Suprapubic skin (tissue), 4 donors: ENCODE measurements around the gene C2orf42. TPM values are rescaled to one million over a fixed set of nuclear protein-coding genes. Genes with fewer than 3 reads are reported as not detected.
A peak's percentile ranks its signal among the peaks of the same experiment; 100 is the strongest.

Source experiments
- DNase-seq, 2 donors: peaks; one replicate each; pipeline ENCODE4 v3.0.0-alpha.2; 2019; ENCODE audit warnings: low spot score in 2 of 2
- H3K27ac ChIP-seq: fragments of 200-600 bp; sonication (generic); one replicate; pipeline ENCODE4 v1.5.1; 2019
- H3K27me3 ChIP-seq: fragments of 200-600 bp; sonication (generic); one replicate; pipeline ENCODE4 v1.5.1; 2019
- H3K36me3 ChIP-seq: fragments of 200-600 bp; sonication (generic); one replicate; pipeline ENCODE4 v1.5.1; 2019
- H3K4me1 ChIP-seq: fragments of 200-600 bp; sonication (generic); one replicate; pipeline ENCODE4 v1.5.1; 2019
- H3K4me3 ChIP-seq: fragments of 200-600 bp; sonication (generic); one replicate; pipeline ENCODE4 v1.5.1; 2019; ENCODE audit warnings: mild to moderate bottlenecking
- H3K9me3 ChIP-seq: fragments of 200-600 bp; sonication (generic); one replicate; pipeline ENCODE4 v1.5.1; 2019
- EP300 ChIP-seq: sonication (generic); formaldehyde crosslinking; IDR thresholded peaks from one replicate; pipeline ENCODE4 v1.6.1; 2017; ENCODE audit warnings: antibody characterized with exemption
- POLR2A ChIP-seq, 2 donors: fragments of 450-650 bp; IDR thresholded peaks; one replicate each; pipeline ENCODE4 v1.6.1; 2017; ENCODE audit warnings: antibody characterized with exemption in 2 of 2, mild to moderate bottlenecking in 2 of 2, moderate library complexity in 2 of 2
- POLR2AphosphoS5 ChIP-seq, 3 donors: sonication (generic); formaldehyde crosslinking; IDR thresholded peaks; one replicate each; pipeline ENCODE4 v1.6.1; 2017; ENCODE audit warnings: antibody characterized with exemption in 3 of 3
- WGBS: methylation state at CpG from one replicate; pipeline ENCODE4 v1.1.5; 2018; 5-methylcytosine and 5-hydroxymethylcytosine counted together
- total RNA-seq, 4 donors: library from RNA; depleted of rRNA; stranded (reverse); fragments of >200 nt; gene quantifications; one replicate each; pipeline ENCODE4 v1.1.0, GENCODE V29; 2016
- TF ChIP-seq, protein P1 (sequence below), 2 donors: fragments of 200-600 bp in 1 of 2; fragments of 450-650 bp in 1 of 2; sonication (generic) in 1 of 2; IDR thresholded peaks; one replicate each; pipeline ENCODE4 v1.5.1; 2016 to 2019; ENCODE audit warnings: antibody characterized with exemption in 2 of 2, mild to moderate bottlenecking in 1 of 2, moderate library complexity in 1 of 2

Gene C2orf42
- total RNA-seq, 4 donors from 2014 or later = 12.4 to 21.6 (median 15.3) TPM

DNA sequence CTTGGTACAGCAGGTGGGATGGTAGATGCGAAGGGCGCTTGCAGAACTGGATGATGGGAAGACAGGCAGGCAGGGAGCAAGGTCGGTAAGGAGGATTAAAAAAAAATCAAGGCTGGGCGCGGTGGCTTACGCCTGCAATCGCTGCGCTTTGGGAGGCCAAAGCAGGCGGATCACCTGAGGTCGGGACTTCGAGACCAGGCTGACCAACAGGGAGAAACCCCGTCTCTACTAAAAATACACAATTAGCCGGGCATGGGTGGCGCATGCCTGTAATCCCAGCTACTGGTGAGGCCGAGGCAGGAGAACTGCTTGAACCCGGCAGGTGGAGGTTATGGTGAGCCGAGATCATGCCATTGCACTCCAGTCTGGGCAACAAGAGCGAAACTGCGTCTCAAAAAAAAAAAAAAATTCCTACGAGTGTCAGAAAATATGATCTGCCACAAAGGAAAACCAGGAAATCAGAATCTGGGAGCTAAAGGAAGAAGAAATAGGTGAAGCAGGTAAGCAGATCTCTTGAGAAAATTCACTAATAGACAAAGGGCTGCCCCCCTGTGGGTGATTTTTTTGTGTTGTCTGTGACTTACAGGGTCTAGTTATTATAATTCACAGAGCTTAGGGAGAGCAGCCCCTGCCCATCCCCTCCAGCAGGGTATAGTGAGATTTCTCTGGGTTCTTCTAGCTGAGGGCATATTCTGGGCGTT is 46.2 kb downstream of the C2orf42 start:
- WGBS = 88% methylated on average over 21 of the region's 21 CpGs
- no peak for DNase-seq

DNA sequence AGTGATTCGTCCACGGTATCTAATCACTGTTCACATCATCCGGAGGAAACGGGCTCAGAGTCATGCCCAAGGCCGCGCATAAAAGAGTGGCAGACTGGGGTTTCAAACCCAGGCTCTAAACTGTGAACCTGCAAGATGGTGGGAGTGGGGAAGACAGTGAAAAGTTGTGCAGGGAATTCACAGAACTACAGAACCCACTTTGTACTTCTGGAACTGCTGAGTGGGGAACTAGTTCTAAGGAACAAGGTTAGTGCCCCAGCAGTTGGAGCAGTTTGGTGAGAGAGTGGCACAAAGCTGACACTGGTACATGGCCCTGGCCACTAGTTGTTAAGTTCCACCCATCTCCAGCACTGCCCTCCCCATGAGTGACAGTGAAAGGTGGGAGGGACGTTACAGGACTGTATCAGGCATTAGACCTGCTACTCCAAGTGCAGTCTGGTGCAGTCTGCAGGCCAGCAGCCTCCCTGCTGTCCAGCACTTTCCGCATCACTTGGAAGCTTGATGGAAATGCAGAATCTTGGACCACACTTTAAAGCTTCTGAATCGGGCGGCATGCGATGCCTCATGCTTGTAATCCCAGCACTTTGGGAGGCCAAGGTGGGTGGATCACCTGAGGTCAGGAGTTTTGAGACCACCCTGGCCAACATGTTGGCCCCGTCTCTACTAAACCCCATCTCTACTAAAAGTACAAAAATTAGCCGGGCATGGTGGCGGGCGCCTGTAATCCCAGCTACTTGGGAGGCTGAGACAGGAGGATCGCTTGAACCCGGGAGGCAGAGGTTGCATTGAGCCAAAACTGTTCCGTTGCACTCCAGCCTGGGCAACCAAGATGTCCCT is 47.3 kb downstream of the C2orf42 start:
- TF ChIP-seq POLR2AphosphoS5 (IDR thresholded peaks at IDR 0.05) = no peak
- TF ChIP-seq, protein P1, sequence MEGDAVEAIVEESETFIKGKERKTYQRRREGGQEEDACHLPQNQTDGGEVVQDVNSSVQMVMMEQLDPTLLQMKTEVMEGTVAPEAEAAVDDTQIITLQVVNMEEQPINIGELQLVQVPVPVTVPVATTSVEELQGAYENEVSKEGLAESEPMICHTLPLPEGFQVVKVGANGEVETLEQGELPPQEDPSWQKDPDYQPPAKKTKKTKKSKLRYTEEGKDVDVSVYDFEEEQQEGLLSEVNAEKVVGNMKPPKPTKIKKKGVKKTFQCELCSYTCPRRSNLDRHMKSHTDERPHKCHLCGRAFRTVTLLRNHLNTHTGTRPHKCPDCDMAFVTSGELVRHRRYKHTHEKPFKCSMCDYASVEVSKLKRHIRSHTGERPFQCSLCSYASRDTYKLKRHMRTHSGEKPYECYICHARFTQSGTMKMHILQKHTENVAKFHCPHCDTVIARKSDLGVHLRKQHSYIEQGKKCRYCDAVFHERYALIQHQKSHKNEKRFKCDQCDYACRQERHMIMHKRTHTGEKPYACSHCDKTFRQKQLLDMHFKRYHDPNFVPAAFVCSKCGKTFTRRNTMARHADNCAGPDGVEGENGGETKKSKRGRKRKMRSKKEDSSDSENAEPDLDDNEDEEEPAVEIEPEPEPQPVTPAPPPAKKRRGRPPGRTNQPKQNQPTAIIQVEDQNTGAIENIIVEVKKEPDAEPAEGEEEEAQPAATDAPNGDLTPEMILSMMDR (IDR thresholded peaks at IDR 0.05) = no peak
- TF ChIP-seq EP300 = no peak
- no peak for TF ChIP-seq POLR2A (IDR thresholded peaks at IDR 0.05)
- Histone ChIP-seq H3K9me3 (no peaks in the 10 kb centered on the region), H3K4me1 (peaks cover 43% of the 10 kb centered on the region), H3K36me3 (no peaks in the 10 kb centered on the region), H3K27ac (peak overlapping the region; percentile 95), H3K4me3 (peak overlapping the region; percentile 64), H3K27me3 (no peaks in the 10 kb centered on the region)
- DNase-seq = no peak
- 62% methylated on average over 17 of the region's 18 CpGs for WGBS

More for the DNA sequence above, 46.2 kb downstream of the C2orf42 start:
- Histone ChIP-seq H3K27me3 (no peaks in the 10 kb centered on the region), H3K36me3 (no peaks in the 10 kb centered on the region), H3K9me3 (no peaks in the 10 kb centered on the region), H3K4me3 (no peak overlapping the region), H3K4me1 (peaks cover 43% of the 10 kb centered on the region), H3K27ac (no peak overlapping the region)
- TF ChIP-seq POLR2AphosphoS5 (IDR thresholded peaks at IDR 0.05) (no peak), POLR2A (IDR thresholded peaks at IDR 0.05) (no peak), EP300 (no peak)
- TF ChIP-seq, protein P1 (IDR thresholded peaks at IDR 0.05) = no peak

DNA sequence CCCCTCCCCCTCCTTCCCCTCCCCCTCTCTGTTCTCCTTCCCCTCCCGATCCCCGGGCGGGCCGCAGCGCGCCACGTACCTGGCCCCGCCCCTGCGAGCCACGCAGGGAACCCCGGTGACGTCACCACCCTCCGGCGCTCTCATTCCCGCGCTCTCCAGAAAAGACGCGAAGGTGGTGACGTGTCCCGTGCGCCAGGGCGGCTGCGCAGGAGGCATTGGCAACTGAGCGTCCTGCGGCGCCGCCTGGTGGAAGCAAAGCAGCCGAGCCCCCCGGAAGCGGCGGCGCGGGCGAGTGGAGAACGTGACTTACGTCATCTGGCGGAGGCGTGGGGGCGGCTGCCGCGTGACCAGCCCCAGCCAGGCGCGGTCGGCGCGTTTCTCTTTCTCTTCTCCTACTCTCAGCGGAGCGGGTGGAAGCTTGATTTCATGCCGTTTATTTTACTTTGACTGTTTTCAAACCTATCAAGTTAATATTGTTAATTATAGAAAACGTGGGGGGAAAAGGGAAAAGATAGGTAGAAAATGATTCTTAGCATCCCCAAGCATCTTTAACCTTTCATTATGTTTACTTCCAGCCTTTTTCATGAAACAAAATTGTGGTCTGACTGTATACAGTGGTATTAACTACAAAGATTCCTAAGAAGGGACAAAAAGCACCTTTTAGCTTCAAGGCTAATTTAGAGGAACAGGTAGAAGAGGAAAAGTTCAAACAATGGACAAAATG is 48.1 kb downstream of the C2orf42 start:
- WGBS = 2% methylated on average over 26 of the region's 50 CpGs
- peaks cover 43% of the 10 kb centered on the region for H3K4me1 ChIP-seq
- H3K9me3 ChIP-seq = no peaks in the 10 kb centered on the region
- no peaks in the 10 kb centered on the region for H3K27me3 ChIP-seq
- no peaks in the 10 kb centered on the region for H3K36me3 ChIP-seq
- peak overlapping the region; percentile 100 for H3K27ac ChIP-seq
- peak; percentile 99 to 100 for DNase-seq
- H3K4me3 ChIP-seq = peak overlapping the region; percentile 64
- TF ChIP-seq EP300 (no peak), POLR2AphosphoS5 (IDR thresholded peaks at IDR 0.05) (peak; percentile 96 to 100 (median 99)), POLR2A (IDR thresholded peaks at IDR 0.05) (peak; percentile 76 to 90)
- TF ChIP-seq, protein P1 (IDR thresholded peaks at IDR 0.05) = peak; percentile 97 to 98

DNA sequence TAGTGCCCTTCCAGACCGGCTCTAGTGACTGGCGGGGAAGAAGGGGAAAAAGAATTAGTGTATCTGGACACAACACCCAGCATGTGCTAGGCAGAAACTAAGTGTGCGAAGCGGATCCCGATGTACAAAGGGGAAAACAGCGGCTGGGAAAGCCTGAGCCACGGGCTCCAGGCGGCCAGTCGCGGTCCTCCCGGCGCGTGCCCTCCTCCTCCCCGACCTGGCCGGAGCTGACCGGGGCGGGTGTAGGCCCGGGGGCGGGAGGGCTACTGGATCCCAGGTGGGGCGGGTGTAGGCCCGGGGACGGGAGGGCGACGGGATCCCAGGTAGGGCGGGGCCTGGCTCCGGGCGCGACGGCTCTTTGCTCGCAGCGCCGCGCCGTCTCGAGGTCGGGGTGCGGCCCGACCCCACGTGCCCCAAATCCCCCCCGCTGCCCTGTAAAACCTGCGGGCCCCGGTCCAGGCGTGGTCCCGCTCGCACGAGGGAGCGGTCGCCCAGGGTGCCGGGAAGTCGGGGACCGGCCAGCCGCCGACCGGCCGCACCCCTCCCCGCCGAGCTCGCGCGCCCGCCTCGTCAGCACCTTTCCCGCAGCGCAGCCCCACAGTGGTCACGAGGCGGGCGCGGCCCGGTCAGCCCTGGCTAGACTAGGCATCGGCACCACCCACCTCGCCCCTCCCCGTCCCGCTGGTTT is 48.8 kb downstream of the C2orf42 start:
- DNase-seq = peak in 1 of 2 donors; percentile 90

More for the DNA sequence above, 48.8 kb downstream of the C2orf42 start:
- H3K4me1 ChIP-seq = peaks cover 43% of the 10 kb centered on the region
- H3K9me3 ChIP-seq = no peaks in the 10 kb centered on the region
- peak overlapping the region; percentile 100 for H3K27ac ChIP-seq
- 0% methylated on average over 31 of the region's 73 CpGs for WGBS
- TF ChIP-seq POLR2AphosphoS5 (IDR thresholded peaks at IDR 0.05) = peak in 1 of 3 donors; percentile 4
- peak; percentile 53 to 95 for TF ChIP-seq POLR2A (IDR thresholded peaks at IDR 0.05)
- TF ChIP-seq, protein P1 (IDR thresholded peaks at IDR 0.05) = no peak
- TF ChIP-seq EP300 = no peak
- H3K36me3 ChIP-seq = no peaks in the 10 kb centered on the region
- no peaks in the 10 kb centered on the region for H3K27me3 ChIP-seq
- peak overlapping the region; percentile 64 for H3K4me3 ChIP-seq
